ENCODE results near the gene TEX22. TPM values are rescaled to one million over a fixed set of nuclear protein-coding genes. Genes with fewer than 3 reads are reported as not detected.

Gene TEX22
- total RNA-seq, 1 experiment from 2014 or later, result not detected

DNA sequence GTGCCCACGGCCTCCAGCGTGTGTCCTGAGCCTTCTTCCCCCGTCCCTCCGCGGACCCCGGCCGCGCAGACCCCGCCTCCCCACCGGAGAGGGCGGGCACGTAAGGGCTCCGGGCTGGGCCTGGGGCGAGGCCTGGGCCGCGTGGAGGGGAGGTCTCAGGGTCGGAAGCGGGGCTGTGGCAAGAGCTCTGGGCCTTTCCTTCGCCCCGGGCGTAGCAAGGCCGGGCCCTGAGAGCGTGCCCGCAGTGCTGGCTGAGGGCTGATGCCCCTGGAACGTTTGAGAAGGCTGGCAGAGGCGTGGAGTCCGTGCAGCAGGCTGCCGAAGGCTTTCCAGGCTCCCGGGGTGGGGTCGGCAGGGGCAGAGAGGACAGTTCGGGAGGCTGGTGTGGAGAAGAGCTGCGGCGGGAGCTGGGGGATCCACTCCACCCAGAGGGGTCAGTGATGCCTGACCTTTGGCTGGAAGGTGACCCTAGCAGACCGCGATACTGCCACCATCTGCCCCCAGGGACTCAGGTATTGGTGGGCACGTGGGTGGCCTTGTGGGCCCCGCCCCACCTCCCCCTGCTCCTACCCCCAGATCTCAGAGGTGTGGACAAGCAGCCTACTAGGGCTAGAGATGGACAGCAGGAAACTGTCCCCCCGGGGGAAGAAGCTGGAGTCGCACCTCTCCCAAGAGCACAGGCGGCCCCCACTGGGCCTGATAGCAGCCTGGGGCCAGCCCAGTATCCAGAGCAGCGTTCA, 558 bp downstream of the TEX22 start:
- DNase-seq (ENCODE audit: low spot score), result no peak

DNA sequence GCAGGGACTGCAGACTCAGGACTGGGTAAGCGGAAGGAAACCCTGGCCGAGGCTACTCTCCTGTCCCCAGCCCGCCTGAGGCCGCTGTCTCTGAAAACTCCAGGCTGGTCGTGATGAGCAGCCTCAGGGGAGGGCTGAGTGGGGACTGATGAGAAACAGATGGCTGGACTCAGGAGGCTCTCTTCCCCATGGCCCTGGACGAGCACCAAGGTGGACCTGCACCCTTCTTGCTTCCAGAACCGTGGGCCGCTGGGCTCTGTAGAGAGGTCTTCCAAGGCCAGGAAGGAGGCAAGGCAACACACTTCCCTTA, 1.1 kb downstream of the TEX22 start:
- no peak for DNase-seq (ENCODE audit: low spot score)

DNA sequence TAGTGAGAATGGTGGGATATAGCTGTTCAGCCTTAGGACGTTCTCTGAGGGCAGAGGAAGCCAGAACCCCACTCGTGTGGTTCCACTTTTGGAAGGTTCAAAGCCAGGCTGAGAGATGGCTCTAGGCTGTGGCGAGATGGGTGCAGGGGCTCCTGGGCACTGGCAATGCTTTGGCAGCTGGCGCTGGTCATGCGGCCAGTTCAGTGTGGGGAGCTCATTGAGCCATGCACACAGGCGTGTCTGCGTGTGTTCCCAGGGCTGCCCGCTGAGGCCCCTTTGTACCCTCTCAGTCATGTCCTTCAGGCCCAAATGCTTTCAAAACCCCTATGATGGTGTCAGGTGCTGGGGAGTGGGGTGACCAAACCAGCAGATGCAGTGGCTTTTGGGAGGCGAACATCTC, 1.7 kb downstream of the TEX22 start:
- no peak for DNase-seq (ENCODE audit: low spot score)

DNA sequence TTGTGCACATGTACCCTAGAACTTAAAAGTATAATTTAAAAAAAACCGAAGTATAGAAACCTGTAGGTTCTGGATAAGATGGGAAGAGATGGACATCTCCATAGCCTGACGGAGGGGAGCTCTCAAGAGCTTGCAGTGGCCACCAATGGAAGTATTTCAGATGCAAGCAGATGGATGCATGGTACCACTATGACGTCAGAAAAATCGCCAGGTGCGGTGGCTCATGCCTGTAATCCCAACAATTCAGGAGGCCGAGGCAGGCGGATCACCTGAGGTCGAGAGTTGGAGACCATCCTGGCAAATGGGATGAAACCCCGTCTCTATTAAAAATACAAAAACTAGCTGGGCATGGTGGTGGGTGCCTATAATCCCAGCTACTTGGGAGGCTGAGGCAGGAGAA, 3.4 kb downstream of the TEX22 start:
- DNase-seq (ENCODE audit: low spot score), result no peak

DNA sequence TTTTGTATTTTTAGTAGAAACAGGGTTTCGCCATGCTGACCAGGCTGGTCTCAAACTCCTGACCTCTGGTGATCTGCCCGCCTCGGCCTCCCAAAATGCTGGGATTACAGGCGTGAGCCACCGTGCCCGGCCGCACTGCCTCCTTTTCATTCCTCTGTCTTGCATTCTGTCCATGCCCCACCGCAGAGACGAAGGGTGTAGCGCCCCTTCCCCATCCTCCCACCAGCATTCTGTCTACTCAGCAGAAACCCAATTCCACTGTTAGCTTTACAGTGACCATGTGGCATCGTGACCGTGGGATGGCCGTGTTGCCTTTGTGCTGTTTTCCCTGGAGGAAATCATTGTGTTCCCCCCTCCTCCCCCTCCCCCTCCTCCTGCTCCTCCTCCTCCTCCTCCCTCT, 10.3 kb downstream of the TEX22 start:
- DNase-seq (ENCODE audit: low spot score), result no peak

DNA sequence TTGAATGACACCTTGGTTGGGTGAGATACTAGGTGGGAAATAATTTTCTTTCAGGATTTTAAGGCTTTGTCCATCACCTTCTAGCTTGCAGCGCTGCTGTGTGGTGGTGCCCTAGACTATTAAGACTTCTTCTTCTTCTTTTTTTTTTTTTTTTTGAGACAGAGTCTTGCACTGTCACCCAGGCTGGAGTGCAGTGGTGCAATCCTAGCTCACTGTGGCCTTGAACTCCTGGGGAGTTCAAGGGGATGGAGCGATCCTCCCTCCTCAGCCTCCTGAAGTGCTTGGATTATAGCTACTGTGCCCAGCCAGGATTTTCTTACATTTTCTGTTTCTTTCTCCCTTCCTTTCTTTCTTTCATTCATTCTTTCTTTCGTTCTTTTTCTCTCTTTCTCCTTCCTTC, 11.0 kb downstream of the TEX22 start:
- DNase-seq (ENCODE audit: low spot score), result no peak

DNA sequence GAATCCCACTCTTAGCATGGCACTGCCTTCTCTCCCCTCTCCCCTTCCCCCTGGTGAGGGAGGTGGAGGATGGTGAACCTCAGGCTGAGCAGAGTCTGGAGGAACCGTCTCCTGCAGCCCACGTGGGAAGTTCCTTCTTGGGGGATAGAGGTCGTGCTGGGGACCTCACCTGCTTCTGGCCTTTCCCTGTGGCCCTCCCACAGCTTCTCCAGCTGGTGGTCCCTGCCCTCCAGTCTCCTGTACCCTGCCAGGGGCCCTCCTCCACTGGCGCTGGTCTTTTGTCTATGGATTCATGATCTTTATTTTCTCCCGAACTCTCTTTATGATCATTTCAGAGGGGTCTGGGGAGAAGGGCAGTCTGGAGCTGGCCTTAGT, 12.3 kb downstream of the TEX22 start:
- DNase-seq (ENCODE audit: low spot score), result no peak

DNA sequence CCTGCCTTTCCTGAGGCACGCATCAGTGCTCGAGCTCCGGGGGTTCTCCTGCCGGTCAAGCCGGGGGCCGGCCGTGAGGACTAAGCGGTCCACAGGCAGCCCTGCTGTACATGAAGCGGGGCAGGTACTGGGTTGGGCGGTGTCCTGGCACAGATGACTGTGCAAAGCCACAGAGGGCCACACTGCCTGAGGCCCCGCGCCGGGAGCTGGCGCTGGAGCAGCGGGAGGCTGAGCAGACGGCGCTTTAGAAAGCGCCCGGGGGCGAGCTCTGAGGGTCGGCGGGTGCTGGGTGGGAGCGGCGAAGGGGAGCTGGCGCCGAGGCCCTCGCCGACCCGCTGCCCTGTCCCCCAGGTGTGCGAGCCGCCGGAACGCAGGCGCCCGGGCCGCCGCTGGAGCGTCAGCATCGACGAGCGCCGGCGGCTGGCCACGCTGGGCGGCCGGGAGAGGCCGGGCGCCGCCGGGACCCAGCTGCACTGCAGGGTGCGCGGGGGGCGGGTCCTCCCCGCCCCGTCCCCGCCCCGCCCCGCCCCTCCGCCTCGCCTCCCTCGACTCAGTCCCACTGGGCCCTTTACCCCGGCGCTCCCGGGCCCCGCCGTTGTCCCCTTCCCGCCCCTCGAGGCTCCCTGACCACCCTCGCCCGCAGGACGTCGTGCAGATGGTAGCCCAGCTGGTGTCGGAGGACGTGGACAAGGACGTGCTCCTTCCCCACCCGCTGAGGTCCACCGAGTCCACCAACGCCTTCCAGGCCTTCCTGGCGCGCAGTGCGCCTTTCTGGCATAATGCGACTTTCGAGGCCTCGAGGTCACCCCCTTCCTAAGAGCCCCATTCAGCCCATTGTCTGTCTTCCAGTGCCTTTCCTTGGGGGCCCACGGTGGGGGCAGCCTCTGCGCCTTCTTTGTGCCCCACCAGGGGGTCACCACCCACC, 12.9 kb downstream of the TEX22 start:
- DNase-seq (ENCODE audit: low spot score), result peak; percentile 13

DNA sequence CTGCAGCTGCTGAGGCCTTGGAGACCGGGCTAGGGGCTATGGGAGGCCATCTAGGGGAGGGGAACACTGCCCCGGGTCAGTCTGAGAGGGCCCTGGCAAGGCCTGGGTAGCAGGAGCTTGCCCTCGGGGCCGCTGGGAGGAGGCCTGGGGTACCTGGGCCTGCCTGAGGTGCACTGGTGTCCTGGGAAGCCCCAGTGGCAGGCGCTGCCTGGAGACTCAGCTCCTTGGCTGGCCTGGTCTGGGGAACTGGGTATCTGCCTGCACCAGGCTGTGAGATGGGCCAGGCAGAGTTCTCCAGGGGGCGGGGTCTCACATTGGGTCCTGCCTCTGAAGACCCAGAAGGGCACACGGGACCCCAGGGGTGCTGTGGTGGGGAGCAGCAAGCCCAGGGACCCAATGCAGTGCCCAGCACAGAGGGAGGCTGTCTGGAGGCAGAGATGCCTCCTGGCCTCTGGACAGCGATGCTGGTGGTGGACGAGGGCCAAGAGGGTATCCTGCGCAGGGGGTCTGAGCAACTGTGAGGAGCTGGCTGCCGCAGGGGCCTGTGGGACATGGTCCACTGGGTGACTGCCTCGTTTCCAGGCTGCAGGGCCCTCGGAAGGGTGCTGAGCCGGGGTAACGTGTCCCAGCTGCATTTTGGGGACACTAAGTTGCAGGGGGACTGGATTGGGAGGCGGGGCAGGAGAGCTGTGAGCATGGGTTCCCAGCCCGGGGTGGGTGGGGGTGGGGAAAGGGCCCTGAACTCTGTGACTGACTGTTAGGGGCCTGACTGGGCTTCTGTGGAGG, 13.8 kb downstream of the TEX22 start:
- DNase-seq (ENCODE audit: low spot score), result no peak

DNA sequence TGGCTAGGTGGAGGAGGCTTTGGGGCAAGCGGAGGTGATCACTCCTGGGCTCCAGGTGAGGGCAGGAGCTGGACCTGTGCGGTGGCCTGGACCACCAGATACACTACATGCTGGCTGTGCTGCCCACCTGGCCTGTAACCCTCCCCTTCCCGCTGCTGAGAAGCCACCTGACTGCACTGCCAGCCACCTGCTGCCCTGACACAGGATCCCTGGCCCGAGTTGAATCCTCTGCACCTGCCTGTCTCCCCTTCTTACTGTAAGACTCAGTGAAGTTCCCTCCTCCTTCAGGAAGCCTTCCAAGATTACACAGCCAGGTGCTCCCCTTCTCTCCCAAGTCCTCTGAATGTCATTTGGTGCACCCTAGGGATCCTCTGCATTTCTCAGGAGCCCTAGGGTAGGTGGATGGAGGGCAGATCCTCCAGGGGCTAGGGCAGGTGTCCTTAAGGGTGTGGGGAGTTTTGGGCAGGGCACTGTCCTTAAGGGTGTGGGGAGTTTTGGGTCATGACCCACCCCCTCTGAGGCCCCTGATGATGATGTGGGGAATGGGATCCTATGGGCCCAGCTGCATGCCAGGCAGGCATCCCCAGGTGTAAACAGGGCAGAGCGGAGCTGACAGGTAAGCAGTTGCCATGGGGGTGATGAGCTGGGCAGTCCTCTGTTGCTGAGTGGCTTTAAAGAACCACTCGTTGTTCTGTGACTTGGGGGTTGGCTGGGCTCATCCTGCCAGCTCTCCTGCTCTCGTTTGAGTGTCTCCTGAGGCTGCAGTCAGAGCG, 14.6 kb downstream of the TEX22 start:
- DNase-seq (ENCODE audit: low spot score), result no peak

DNA sequence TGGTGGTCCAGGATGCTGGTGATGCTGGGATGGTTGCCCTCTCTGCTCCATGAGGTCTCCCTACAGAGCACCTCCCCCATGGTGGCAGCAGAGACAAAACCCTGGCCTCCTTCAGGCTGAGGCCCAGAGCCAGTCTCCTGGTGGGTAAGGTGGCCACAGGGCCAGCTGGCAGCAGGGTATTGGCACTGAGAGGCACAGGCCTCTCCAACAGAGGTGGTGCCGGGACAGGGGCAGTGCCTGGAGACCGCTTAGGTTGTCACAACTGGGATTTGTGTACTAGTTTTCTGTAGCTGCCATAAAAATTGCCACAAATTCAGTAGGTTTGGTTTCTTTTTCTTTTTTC, 15.2 kb downstream of the TEX22 start:
- DNase-seq (ENCODE audit: low spot score), result no peak

DNA sequence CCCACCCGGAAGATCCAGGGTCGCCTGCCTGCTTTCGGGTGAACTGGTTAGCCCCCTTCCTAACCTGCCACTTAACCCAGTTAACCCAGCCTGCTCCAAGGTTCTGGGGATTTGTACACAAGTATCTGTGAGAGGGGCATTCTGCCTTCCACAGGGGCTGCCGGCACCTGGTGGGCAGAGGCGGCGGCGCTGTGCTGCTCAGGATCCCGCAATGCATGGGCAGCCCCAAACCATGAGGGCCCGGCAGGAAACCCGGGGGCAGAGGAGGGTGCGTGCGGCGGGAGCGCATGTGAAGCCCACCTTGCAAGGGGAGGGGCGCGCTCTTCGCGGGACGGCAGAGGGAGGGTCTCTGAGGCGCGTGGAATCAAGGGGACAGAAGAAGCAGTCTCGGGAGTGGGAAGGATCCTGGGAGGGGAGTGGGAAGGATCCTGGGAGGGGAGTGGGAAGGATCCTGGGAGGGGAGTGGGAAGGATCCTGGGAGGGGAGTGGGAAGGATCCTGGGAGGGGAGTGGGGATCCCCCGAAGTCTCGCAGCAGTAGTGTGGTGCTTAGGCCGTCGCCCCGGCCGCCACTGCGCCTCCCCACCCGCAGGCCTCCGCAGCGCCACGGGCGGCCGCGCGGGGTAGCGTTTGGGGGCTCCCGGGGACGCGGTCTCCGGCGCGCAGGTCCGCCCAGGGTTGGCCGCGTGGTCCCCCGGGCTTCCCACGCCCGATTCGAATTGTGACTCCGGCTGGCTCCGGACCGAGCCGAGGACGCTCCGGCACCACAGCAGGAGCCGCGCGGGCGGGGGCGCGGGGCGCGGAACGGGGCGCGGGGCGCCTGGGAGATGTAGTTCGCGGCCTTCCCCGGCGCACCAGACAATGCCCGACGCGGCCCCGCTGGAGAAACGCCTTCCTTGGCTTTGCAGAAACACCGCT, 16.4 kb downstream of the TEX22 start:
- no peak for DNase-seq (ENCODE audit: low spot score)

DNA sequence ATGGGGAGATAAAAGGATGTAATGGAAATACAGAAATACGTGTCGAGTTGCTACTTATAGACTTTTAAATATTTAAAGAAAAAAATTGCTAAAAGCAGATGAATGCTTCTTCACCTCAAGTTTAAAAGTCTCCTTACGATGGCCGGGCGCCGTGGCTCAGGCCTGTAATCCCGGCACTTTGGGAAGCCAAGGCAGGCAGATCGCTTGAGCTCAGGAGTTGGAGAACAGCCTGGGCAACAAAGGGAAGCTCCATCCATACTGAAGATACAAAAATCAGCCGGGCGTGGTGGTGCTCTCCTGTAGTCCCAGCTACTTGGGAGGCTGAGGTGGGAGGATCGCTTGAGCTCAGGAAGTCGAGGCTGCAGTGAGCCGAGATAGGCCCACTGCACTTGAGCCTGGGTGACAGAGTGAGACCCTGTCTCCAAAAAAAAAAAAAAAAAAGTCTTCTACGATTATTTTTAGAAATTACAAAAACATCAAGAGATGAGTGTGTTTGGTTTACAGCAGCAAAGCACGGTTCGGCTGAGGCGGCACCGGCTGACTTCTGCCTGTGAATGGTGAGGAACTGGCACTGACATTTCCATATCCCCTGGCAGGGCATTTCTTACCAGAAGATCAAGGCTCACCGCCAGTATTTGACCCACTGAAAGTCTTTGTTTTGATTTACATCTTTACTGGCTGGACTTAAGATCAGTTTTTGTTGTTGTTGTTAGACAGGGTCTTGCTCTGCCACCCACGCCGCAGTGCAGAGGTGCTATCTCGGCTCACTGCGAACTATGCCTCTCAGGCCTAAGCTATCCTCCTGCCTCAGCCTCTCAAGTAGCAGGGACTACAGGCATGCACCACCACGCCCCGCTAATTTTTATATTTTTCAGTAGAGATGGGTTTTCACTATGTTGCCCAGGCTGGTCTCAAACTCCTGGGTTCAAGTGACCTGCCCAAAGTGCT, 17.4 kb downstream of the TEX22 start:
- no peak for DNase-seq (ENCODE audit: low spot score)

DNA sequence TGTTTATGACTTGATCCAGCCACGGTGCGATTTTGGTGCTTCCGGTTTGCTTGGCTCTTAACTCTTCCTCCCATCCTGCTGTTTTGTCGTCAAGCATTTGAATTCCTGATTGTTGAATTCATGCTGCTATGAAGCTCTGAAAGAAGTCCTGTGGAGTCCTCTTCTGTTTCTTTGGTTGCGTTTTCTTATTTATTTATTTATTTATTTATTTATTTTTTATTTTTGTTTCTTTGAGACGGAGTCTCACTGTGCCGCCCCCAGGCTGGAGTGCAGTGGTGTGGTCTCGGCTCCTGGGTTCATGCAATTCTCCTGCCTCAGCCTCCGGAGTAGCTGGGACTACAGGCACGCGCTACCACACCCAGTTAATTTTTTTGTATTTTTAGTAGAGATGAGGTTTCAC, 18.3 kb downstream of the TEX22 start:
- no peak for DNase-seq (ENCODE audit: low spot score)

DNA sequence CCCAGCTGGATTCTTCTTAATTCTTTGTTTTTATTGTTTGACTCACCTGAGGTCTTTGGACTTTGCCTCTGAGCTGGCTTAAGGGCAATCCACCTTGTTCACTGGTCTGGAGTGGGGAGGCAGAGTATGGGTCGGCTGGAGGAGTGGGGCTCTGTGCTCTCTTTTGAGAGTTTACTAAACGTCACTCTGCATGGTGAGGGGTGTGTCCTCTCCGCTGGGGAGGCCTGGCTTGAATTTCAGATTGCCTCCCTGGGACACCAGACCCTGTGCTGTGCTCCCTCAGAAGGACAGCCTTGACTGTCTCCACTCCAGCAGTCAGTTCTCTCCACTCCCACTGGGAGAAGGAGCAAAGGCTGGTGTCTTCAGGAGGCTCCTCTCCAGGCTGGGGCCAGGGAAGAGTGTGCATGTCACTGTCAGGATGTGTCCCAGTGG, 19.4 kb downstream of the TEX22 start:
- DNase-seq (ENCODE audit: low spot score), result no peak

DNA sequence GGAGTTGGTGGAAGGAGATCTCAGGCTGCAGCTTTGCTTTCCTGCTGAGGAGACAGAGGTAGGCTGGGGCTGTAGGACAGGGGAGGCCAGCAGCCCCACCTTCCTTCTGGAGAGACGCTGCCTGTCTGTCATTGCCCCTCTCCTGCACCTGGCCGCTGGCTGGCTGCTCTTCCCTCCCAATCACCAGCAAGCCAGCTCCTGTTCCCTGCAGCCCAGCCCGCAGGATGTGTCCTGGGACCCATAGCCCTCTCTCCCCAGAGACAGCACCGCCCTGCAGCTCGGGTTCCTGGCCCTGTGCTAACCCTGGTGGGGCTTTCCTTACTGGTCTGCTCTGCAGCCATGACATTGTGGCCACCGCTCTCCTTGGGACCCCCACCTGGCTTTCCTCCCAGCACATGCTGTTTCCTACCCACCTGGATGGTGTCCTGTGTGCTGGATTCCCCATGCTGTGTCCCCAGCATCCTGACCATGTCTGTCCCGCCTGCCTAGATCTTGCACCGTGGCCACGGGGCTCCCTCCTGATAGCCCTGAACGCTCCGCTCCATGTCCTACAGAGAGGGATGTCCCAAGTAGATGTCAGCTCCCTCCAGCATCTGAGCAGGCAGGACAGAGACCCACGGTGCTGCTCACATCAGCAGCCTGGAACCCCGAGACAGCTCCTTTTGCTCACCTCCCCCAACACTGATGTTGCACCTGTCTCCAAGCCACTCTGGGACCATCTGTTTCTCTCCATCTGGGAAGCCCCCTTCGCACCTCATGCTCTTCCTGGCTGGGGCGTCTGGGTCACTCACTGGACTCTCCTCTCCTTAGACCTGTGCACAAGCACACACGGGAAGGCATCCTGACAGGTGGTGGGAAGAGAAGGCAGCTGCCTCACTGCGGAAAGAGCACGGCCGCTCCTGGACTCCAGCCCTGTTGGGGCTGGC, 20.2 kb downstream of the TEX22 start:
- DNase-seq (ENCODE audit: low spot score), result no peak

DNA sequence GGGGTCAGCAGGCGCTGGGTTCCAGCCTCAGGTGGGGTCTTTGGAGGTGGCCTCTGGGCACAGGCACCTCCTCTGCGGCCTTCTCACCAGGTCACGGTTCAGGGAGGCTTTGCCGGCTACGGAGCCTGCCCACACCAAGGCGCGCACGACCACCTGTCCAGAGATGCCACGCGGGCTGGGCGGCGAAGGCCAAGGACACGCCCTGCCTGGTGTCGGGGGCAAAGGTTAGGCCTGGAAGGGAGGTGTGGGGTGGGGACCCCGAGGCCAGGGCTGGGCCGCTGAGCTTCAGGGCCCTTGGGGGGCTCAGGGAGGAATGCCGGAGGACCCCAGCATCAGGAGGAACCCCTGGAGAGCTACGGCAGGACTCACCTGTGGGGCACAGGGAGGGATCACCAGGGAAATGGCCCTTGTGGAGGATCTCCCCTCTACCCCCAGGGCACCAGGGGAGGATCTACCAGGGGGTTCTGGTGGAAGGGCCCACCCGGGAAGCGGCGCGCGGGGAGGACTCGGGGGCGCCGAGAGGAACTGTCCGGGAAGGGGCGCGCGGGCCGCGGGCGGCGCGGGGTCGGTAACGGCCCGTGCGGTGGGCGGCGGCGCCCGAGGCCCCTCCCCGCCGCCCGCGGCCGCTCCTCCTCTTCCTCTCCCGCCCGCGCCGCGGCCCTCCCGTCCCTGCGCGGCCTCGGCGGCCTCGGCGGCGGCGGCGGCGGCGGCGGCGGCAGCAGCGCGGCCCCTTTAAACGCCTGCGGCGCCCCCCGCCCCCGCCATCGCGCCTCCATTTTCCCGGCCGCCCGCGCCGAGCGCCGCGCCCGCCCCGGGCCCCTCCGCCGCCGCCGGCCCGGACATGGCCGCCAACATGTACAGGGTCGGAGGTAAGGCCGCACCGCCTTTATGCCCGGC, 21.1 kb downstream of the TEX22 start, which contains the start of gene MTA1:
Gene MTA1, plus strand, starts transcription at position 633 of the 897 bp plus-strand sequence. Its CDS starts 209 bp downstream, at position 842.
- DNase-seq (ENCODE audit: low spot score), result no peak

Measured in A172 (cell line).